ENCODE results near the gene SMG6.

Gene SMG6

DNA sequence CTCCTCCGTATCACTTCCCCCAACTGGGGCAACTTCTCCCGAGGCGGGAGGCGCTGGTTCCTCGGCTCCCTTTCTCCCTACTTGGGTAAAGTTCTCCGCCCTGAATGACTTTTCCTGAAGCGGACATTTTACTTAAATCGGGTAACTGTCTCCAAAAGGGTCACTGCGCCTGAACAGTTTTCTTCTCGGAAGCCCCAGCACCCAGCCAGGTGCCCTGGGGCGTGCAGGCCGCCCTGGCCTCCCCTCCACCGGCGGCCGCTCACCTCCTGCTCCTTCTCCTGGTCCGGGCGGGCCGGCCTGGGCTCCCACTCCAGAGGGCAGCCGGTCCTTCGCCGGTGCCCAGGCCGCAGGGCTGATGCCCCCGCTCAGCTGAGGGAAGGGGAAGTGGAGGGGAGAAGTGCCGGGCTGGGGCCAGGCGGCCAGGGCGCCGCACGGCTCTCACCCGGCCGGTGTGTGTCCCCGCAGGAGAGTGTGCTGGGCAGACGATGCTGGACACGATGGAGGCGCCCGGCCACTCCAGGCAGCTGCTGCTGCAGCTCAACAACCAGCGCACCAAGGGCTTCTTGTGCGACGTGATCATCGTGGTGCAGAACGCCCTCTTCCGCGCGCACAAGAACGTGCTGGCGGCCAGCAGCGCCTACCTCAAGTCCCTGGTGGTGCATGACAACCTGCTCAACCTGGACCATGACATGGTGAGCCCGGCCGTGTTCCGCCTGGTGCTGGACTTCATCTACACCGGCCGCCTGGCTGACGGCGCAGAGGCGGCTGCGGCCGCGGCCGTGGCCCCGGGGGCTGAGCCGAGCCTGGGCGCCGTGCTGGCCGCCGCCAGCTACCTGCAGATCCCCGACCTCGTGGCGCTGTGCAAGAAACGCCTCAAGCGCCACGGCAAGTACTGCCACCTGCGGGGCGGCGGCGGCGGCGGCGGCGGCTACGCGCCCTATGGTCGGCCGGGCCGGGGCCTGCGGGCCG lies 247.1 kb downstream of the SMG6 start:
- DNase-seq = peak in 1 of 2 donors; percentile 42

DNA sequence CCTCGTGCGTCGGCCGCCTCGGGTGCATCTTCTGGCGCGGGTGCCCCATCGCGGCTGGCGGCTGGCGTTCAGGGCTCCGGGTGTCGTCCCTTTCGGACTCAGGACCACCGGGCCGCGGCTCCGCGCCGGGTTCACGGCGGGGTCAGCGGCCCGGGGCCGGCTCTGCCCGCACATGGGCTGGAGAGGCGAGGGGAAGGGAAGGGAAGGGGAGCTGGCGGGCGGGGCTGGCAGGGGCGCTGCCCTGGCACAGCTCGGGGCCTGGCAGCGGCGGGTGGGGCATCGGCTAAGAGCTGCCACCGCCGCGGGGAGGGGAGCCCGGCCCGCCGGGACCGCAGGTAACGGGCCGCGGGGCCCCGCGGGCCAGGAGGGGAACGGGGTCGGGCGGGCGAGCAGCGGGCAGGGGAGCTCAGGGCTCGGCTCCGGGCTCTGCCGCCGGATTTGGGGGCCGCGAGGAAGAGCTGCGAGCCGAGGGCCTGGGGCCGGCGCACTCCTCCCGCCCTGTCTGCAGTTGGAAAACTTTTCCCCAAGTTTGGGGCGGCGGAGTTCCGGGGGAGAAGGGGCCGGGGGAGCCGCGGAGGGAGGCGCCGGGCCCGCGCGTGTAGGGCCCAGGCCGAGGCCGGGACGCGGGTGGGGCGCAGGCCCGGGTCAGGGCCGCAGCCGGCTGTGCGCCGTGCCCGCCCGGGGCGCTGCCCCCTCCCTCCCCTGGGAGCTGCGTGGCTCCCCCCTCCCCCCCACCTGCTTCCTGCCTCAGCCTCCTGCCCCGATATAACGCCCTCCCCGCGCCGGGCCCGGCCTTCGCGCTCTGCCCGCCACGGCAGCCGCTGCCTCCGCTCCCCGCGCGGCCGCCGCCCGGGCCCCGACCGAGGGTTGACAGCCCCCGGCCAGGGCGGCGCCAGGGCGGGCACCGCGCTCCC lies 248.0 kb downstream of the SMG6 start:
- DNase-seq = peak in 1 of 2 donors; percentile 39

DNA sequence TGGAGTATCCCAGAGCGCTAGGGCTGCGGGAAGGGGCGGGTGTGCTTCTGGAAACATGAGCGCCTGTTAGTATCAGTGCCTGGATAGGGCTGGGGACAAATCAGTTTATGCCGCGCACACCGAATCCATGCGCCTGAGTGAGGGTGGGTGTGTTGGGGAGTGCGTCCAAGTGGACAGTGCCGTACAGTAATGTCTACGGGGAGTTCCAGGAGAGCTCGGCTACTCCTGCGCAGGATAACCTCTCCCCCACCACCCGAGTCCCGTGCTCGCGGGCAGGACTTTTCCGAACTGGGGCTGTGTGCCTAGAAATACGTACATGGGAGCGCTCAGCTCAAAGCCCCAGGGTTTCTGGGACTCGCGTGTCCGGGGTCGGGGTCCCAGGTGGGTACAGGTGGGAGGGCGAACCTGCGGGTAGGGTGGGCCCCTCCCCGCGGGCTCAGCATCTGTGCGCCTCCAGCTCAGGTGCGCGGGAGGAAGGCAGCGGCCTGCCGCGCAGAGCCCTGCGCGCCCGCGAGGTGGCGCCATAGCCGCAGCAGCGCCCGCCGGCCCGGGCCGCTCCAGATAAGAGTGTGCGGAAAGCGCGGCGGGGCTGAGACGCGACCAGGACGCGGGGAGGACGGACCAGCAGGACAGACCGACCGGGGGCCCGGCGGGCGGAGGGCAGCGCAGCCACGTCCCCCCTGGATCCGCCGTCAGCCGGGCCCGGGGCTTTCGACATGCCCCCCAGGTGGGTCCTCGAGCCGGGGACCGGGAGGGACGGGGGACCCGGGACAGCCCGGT lies 248.9 kb downstream of the SMG6 start, which contains the start of gene HIC1:
Gene HIC1 (plus strand): TSS at position 592 of the 780 bp plus-strand sequence. CDS start 1,588 bp downstream, outside the sequence.
- DNase-seq = peak; percentile 79 to 85

DNA sequence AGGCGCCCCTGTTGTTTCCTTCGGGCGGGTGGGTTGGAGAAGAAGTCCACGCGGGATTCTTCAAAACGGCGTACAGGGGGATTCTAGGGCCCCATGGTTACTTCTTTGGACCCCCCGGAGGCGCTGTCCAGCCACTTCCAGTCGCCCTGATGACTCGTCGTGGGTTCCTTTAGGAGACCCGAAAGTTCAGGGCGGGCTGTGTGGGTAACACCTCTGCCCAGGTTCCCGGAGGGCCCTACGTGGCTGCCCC lies 249.4 kb downstream of the SMG6 start:
- no peak for DNase-seq

DNA sequence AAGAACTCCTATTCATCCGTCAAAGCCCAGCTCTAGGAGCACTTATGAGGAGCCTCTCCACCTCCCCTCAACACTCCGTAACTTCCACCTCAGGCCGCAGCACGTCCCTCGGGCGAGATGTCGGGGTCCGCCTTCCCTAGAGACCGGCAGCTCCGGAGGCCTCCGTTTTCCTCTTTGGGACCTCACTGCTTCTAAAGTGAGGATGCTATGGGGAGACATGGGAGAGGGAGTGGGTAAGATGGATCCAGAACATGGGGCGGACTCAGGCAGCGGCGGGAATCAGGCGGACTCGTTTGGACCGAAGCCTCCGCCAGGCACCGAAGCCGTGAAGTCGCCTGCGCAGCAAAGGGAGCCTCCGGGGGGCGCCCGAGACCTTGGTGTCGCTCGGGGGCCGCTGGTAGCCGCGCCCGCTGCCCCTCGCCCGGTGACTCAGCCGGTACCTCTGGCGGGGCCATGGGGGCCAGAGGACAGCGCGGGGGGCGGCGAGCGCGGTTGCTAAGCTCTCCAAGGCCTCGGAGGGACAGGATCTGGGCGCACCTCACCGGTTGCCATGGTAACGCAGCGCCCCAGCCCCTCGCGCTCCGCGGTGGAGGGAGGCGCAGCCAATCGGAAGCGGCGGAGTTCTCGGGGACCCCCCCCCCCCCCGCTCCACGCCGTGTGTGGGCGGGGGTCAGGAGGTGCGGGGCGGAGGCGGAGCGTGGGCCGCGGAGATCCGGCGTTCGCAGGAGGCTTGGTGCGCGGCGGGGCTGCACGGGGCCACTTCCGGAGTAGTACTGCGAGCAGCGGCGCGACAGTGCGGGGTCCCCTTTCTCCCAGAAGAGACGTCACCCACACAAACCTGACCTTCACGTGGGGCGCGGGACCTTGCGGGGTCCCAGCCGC lies 250.0 kb downstream of the SMG6 start:
- DNase-seq = peak; percentile 67 to 73

DNA sequence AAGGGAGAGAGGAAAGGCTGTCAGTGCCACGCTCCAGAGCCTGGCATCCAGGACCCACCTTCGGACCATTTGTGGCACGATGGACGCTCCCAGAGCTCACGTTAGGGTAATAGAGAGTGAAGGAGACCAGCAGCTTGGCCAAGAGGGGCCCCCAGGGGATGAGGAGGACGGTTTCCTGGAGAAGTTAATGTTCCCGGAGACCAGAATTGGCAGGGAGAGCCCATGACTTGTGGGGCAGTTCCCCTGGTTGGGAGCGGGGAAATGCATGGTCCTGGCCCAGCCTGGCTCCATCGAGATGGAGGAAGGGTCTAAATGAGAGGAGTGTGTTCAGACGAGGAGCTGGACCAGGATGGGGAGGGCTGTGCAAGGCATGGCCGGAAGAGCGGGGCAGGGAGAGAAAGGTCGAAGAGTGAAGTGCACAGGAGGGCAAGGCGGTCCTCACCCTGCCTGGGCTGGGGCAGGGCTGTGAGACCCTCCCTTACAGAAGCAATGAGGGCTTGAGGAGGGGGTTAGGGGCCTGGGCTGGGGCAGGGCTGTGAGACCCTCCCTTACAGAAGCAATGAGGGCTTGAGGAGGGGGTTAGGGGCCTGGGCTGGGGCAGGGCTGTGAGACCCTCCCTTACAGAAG lies 251.5 kb downstream of the SMG6 start:
- no peak for DNase-seq

DNA sequence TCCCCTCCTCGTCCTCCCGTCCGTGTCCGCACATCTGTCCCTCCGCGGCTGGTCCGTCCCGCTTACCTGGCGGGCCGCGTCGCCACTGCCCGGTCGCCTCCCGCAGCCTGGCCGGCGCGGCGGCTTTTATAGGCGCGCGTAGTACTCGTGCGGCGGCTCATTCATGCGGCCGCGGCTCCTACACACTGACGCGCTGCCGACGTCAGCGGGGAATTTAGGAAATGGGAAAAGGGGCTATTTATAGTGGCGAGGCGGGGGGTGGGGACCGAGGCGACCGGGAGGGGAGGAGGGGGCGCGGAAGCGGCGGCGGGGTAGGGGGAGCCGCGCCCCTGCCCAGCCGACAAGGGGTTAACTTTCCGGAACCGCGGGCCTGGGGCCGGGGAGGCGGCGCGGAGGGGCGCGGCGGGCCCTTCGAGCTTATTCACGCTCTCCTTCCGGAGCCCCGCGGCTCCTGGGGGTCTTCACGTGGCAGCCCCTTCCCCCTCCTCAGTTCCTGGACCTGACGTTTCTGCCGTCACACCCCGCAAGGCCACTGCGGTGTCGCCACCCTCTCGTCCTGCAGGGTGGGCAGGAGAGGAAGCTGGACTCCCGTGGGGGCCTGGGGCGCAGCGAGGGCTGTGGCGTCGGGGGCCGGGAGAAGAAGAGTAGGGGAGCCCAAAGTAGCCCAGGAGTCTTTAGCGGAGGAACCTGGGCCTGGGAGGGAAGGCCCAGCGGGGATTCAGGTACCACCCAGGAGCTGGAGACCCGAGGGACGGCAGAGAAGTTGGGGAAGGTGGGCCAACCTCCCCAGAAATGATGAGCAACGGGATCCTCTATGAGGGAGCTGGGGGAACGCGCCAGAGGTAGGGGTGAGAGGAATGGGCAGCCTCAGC lies 252.3 kb downstream of the SMG6 start:
- DNase-seq = no peak

DNA sequence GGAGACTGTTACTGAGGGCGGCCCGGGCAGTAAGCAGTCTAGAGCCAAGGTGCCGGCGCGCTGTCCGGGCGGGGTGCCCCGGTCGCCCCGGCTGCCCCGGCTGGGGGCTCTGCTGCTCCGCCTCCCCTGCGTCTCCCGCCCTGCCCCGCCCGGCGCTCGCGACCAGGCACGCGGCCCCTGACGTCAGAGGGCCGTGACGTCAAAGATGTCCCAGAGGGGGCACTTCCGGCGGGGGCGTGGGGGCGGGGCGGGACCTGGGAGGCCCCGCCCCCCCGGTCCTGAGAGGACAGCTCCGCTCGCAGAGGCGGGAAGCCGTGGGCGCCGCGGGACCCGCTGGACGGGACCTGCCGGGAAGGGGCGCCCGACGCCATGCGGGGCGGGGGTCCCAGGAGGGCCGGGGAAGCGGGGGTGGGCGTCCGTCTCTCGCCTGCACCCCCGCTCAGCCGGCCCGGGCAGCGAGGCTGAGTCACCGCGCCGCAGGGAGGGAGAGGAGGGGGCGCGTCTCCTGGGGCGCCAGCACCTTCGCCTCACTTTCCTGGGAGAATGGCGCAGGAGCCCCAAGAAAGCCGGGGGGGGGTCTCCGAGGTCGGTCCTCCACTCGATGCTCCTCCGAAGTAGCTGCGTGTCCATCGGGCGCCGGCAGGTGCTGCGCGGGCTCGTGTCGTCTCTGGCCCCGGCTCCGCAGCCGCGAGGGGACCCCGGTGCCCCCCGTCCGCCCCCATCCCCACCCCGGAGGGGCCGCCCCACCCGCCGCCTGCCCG lies 253.1 kb downstream of the SMG6 start:
- DNase-seq = peak in 1 of 2 donors; percentile 71

DNA sequence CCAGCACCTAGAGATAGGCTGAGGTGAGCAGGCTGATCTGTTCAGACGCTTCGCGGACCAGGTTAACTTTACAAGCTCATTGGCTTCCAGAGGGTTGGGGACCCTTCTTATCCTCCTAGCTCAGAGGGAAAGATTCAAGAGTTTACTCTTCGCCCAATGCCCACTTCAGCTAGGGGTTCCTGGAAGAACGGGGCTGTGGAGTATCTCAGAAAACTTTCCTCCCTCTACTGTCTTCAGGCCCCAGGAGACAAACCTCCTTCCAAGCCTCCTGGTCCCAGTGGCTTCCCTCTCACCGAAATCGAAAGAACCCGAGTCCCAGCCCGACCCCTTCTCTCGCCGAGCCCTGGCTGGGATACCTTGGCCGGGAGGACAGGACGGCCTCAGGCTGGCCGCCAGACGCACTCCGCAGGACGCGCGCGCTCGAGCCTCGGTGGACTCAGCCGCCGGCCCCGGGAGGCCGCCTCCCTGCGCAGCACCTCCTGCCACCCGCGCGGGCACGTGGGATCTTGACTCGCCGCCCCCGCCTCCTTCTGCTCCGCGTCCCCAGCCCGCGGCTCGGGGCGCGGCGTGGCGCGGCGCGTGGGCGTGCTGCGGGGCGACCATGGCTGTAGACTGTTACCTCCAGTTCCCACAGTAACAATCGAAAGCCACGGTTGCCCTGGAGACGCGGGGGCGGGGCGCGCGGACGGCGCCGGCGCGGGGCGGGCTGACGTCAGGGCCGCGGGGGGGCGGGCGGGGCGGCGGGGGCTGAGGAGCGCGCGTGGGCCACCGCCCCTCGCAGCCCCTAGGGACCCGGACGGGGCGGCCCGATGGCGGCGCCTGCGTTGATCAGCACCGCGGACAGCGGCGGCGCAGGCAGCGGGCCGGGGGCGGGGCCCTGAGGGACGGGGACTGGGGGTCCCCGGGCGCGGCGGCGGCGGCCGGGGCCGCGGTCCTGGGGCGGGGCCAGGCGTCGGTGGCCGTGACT lies 254.0 kb downstream of the SMG6 start:
- peak; percentile 81 to 83 for DNase-seq

DNA sequence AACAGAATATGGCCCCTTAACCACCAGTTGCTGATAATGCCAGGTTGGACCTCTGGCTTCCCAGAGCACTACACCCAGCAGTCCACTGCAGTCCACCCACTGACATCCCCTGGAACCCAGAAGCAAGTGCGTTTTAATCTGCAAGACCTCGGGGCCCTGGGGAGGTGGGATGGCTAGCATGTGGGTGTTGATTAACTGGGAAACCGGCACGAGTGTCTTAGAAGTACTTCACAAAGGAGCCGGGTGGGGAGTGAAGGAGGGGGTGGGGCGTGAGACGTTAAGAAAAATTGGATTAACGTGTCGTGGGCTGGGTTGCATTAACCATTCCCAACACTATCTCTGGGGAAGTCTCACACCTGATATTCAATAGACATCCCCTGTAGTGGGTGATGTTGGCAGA lies 254.8 kb downstream of the SMG6 start:
- no peak for DNase-seq

DNA sequence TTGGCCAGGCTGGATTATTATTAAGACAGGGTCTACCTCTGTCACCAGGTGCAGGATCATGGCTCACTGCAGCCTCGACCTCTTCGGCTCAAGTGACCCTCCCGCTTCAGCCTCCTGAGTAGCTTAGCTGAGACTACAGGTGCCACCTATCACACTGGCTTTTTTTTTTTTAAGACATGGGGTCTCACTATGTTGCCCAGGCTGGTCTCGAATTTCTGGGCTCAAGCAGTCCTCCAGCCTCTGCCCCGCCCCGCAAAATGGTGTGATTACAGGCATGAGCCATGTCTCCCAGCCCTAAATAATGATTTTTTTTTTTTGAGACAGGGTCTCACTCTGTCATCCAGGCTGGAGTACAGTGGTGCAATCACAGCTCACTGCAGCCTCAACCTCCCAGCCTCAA lies 256.0 kb downstream of the SMG6 start:
- DNase-seq = no peak

DNA sequence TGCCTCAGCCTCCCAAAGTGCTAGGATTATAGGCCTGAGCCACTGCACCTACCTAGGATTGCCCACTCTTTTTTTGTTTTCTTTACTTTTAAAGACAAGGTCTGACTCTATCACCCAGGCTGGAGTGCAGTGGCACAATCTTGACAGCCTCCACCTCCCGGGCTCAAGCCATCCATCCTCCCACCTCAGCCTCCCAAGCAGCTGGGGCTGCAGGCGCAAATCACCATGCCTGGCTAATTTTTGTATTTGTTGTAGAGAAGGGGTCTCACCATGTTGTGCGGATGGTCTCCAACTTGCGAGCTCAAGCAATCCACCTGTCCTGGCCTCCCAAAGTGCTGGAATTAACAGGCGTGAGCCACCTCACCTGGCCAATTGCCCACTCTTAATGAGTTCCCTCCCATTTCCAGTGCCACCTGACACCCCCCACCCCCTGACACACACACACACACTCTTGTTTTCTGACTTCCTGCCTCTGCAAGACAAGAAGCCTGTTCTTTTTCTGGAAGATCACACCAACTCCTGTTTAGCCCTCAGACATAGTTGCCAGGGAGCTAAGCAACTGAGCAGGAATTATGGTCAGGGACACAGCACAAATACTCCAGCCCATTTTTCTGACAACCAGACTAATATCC lies 259.2 kb downstream of the SMG6 start:
- DNase-seq = no peak

DNA sequence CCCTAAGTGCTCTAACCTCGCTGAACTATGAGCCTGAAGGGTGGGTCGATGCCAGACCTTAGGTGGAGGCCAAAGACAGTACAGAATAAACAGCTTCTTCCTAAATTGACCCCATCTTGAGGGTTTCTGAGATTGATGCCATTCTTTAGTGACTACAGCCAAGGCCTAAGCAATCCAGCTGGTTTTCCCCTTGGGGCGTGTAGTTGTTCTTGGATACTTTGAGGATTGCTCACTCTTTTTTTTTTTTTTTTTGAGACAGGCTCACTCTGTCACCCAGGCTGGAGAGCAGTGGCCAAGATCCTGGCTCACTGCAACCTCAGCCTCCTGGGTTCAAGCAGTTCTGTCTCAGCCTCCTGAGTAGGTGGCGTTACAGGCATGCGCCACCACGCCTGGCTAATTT lies 259.8 kb downstream of the SMG6 start:
- no peak for DNase-seq

DNA sequence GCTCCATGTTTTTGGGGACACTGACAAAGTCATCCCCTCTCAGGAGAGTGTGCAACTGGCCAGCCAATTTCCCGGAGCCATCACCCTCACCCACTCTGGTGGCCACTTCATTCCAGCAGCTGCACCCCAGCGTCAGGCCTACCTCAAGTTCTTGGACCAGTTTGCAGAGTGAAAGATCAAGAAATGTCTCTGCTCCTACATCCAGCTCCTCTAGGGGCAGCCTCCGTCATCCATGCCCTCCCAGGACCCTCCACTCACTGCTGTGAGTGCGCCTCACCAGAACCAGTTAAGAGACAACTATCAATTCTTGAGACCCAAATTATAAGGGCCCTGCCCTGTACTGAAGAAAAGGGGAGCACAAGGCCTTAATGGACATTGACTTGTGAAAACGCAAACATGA lies 260.7 kb downstream of the SMG6 start:
- no peak for DNase-seq

DNA sequence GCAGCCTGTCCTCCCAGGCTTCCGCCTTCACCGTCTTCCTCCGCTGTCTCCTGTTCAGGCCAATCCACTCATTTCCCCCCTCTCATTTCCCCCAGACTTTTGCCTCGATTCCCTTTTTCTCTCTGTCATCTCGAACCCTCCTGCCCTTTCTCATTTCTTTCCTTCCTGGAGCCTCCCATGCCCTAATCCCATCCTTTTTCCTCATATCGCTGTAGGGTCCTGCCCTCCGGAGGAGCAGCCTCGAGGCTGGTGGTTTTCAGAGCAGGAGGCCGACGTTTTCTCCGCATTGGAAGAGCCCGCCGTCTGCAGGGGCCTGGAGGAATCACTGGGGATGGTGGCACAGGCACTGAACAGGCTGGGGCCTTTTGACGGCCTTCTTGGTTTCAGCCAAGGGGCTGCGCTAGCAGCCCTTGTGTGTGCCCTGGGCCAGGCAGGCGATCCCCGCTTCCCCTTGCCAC lies 261.2 kb downstream of the SMG6 start:
- DNase-seq = no peak

DNA sequence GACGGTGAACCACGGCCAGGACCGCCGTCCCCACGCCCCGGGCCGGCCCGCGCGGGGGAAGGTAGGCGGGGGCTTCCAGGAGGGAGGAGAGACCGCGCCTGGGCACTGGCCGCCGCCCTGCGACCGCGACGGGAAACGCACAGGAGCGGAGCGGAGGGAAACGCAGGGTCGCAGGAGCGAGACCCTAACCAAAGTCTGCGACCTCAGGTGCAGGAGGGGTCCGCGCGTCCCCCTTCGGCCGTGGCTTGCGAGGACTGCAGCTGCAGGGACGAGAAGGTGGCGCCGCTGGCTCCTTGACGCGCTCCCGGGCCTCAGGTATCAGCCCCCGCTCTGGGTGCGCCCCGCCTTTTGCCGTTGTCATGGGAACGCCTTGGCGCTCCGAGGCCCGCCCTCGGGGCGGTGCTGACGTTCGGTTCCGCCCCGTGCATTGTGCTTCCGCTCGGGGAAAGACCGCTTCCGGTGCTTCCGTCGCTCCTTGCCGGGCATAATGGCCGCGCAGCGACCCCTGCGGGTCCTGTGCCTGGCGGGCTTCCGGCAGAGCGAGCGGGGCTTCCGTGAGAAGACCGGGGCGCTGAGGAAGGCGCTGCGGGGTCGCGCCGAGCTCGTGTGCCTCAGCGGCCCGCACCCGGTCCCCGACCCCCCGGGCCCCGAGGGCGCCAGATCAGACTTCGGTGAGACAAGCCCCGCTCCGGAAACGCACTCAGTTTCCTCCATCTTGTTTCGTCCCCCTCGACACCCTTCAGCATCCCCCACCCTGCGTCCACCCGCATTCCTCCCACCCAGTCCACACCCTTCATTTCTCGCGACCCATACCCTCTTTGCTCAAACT lies 261.8 kb downstream of the SMG6 start, which contains the start of gene OVCA2:
Gene OVCA2 (plus strand): TSS at position 462 of the 829 bp plus-strand sequence. CDS start 26 bp downstream, at position 488.
- peak; percentile 96 to 98 for DNase-seq
